Measurements from ENCODE around the gene PDK2.
A peak's percentile ranks its signal among the peaks of the same experiment; 100 is the strongest.

PDK2 gene

GRCh38 chr17:50094753-50095619 is at the start of gene PDK2:
Gene PDK2, plus strand, starts transcription at chr17:50095351. Its CDS starts 85 bp downstream, at chr17:50095436.
- peak; percentile 95 for DNase-seq

DNA sequence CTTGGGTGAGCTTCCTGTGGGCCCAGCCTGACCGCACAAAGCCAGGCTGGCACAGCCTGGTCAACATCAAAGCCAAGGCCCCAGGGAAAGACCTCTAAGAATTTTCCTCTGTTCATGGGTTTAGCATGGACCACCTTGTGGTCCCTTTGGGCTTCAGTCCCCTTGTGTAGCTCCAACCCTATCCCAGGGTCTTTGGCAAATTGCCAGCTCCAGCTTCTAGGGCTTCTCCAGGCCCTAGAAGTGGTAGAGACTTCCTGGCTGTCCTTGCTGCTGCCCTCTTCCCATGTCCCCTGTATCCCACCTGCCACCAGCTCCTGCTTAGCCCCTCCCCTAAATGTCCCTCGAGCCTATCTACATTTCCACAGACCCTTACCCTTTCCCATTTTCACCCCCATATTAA is 49.0 kb upstream of the PDK2 start:
- DNase-seq = no peak

GRCh38 chr17:50046667-50047066 is 48.5 kb upstream of the PDK2 start:
- DNase-seq = no peak

GRCh38 chr17:50047083-50047482 is 48.1 kb upstream of the PDK2 start:
- DNase-seq = no peak

GRCh38 chr17:50047488-50048126 is 47.5 kb upstream of the PDK2 start:
- peak; percentile 81 for DNase-seq

- DNase-seq = peak; percentile 57
These were observed 46.9 kb upstream of the PDK2 start for GRCh38 chr17:50048146-50048720.

GRCh38 chr17:50048988-50049387 is 46.2 kb upstream of the PDK2 start:
- no peak for DNase-seq

DNA sequence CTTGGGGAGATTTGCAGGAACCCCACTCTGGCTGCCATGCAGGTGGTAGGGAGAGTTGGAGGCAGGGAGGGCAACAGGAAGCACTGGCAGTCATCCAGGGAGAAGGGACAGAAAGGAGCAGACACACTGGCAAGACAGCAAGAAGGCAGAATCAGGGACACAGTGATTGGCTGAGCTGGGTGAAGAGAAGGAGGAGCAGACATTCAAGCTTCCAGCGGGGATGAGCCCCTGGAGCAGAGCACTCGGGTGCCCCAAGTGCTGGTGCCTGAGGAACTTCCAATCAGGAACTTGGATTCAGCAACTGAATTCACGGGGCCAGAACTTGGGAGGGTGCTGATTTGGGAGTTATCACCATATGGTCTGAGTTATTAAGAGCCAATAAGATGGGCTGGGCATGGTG is 45.5 kb upstream of the PDK2 start:
- no peak for DNase-seq

GRCh38 chr17:50050431-50051032 is 44.6 kb upstream of the PDK2 start:
- no peak for DNase-seq

GRCh38 chr17:50051082-50051576 is 44.0 kb upstream of the PDK2 start:
- peak; percentile 89 for DNase-seq

DNA sequence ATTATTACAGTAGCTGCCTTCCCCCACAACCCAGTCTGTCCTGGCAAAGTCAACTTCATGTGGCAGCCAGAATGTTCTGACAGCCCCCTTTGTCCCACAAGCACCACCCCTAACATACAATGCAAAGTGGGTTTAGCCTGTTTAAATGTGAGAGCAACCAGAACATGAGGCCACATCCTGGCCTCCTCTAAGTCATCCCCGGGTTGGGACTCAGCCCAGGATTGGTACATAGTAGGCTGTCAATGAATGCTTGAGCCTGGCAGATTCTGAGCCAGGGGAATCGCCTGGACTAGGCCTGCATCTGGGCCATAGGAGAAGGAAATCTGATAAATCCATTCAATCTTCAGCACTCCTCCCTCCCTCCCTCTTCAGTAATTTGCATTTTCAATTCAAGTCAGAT is 43.5 kb upstream of the PDK2 start:
- no peak for DNase-seq

- no peak for DNase-seq
These were observed 42.8 kb upstream of the PDK2 start for GRCh38 chr17:50052241-50052796.

DNA sequence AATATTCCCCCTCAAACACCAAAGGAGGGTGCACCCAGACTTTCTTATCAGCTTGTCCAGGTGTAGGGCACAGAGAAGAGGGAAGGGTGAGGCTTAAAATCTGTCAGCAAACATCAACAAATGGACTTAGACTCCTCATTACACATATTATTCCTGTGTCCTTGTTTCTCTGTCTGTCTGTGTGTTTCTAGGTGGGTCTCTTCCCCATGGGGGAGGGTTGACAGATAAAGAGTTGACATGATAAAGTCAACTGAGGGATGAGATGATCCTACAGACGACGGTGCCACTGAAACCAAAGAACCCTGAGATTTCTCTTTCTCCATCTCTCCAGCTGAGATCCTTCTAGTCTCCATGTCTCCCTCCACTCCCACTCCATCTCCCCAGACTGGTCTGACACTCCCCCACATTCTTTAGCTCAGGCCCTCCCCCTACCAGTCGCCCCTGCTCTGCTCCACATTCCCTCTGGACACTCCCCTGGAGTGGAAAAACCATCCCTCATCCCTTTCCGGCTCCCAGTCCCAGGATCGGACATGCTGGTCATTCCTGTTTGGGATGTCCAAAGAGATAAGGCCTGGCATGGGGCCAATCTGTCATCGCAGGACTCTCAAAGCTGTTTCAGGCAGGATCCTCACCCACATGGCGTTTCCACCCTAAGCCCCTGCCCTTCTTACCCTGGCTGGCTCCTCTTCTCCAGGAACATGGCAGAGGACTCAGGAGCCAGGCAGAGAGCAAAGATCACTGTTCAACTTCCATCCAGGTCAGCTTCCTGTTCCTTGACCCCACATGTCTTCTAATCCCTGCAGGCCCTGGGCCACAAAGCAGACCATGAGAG is 42.1 kb upstream of the PDK2 start:
- peak; percentile 61 for DNase-seq

DNA sequence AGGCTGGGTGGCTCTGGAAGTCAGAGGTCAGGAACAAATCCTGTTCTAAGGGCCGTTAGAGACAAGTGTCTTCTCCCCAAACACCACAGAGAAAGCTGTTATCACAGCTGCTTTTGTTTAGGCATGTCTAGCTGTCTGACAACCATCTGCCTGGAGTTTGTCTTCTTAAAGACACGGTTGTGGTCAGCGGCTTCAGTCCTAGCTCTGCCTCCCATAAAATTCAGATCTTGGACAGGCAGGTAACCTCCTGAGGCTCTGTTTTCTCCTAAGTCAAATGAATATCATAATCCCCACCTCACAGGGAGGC is 41.5 kb upstream of the PDK2 start:
- DNase-seq = peak; percentile 59

DNA sequence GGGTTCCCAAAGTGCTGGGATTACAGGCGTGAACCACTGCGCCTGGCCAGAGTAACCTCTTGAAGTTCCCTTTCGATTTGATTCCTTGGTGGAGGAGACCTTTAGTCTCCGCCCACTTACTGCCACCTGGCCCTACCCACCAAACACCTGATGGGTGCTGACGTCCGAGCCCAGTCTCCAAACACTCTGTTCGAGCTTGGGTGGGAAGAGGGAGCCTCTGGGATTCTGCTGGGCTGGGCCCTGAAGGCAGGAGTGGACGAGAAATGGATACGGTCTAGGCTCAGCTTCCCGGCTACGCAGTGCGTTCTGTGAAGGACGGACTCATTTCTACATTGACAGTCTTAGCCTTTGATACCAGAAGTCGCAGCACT is 40.1 kb upstream of the PDK2 start:
- DNase-seq = no peak

DNA sequence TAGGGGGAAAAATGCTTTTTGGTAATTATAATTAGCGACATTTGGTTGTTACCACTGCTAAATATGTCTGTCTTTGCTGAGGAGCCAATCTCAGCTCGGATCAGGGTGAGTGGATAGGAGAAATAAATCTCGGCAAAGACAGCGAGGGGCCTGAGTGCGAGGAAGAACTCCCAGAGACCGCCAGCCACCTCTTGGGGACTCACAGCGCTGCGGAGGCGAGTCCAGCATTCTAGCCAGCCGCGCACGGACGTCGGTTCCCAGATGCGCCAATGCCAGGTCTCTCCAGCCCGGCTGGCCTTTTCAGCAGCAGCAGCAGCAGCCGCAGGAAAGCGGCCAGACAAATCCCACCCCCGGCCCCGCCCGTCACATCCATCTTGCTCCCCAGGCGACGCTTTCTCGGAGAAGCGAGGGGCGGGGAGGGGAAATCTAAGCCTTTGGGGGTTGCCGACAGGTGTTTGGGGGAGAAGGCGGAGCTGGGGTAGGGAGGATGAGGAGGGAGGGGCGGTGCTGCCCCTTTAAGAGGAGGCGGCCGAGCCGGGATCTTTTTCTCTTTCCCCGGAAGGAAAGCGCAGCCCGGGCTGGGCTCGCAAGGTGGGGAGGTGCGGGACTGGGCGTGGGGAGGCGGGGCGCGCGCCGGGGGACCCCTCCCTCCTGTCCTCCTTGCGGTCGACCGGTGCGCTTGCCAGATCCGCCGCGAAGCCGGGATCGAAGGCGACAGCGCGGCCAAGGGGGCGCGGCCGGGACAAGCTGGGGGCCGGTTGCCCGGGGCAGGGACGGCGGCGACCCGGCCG is 39.5 kb upstream of the PDK2 start, which contains the start of gene ITGA3:
Gene ITGA3 (plus strand): TSS at position 685 of the 791 bp plus-strand sequence. CDS start 330 bp downstream, outside the sequence.
- DNase-seq = peak; percentile 75

DNA sequence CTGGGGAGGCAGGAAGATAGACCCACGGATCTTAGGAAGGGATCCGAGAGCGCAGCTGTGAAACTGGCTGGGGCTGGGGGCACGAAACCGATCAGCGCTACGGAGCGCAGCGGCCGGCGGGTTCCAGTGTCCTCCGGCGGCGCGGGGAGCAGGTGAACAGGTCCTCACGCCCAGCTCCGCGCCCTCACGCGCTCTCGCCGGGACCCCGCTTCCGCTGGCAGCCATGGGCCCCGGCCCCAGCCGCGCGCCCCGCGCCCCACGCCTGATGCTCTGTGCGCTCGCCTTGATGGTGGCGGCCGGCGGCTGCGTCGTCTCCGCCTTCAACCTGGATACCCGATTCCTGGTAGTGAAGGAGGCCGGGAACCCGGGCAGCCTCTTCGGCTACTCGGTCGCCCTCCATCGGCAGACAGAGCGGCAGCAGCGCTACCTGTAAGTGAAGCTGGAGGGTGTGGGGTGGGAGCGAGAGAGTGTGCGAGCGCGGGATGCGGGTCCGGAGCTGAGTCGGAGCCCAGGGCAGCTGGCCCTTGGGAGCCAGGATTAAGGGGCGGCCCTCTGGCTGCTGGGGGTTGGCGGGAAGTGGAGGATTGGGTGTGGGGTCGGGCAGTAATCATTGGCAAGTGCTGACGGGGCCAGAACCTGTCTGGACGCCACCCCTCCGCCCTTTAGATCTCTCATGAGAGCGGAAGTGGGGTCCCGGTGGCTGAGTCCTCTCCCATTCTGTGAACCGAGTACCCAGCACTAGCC is 38.8 kb upstream of the PDK2 start:
- DNase-seq = peak; percentile 54

GRCh38 chr17:50056961-50057330 is 38.2 kb upstream of the PDK2 start:
- DNase-seq = no peak

DNA sequence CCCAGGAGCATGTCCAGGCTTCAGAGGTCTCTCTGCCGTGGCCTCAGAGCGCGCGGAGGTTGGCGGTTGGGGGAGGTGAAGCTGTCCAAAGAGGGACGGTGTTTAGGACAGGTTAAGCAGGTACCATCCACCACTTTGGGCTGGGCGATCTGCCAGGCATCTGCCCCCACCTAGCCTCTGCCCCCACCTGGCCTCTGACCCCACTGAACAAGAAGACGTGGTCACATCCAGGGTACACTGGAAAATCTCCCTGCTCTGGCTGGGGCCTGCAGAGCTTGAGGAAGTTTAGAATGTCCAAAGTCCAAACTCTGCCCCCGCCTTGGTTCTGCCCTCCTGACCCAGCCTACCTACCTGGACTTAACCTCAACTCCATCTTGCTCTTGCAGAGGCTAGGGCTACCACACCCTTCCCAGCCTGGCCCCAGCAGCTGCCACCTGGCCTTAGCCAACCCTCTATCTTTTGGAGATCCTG is 37.6 kb upstream of the PDK2 start:
- DNase-seq = no peak

DNA sequence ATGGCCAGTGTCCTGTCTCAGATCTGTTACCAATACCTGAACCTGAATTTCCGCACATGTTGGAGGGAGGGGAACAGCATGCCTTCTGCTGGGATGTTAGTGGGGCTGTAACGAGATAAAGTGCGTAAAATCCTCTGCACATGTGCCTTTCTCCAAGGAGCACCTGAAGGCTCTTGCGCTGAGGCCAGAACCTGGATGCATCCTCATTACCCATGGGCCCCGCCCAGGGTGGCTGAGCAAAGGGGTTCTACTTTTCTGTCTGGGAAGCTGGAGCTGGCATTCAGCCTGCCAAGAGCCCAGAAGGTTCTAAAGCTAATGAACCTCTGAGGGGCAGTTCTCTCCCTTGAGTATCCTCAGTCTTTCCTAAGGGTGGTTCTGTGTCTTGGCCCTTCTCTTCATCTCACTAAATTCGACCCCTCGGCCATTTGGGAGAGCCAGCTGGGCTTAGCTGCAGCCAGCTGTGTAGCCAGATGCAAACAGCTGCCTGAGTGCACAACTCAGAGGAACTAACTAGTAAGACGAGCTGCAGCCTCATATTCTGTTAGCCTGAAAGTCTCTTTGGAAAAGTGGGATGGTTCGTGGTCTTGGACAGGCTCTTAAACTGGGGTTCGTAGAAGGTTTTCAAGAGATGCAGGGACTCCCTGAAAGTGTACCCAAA is 36.7 kb upstream of the PDK2 start:
- DNase-seq = no peak

Measured in fibroblast of upper back skin (primary cell).